PFSK-1 (cell line): ENCODE results near the gene RPL15.

ENCODE experiments used
- POLR2AphosphoS5 ChIP-seq: IDR thresholded peaks from 2 replicates; pipeline ENCODE4 v1.6.1; 2012; ENCODE audit warnings: low read depth, mild to moderate bottlenecking, control low read depth, low read length, moderate library complexity
- REST ChIP-seq, 2 experiments: IDR thresholded peaks; 2 replicates each; pipeline versions ENCODE4 v1.6.1 to v1.8.0; 2011 to 2012; ENCODE audit warnings: low read depth in 2 of 2, low read length in 2 of 2, control low read depth in 1 of 2, inconsistent platforms in 1 of 2, mild to moderate bottlenecking in 1 of 2, moderate library complexity in 1 of 2; ENCODE audit not compliant: insufficient read depth in 1 of 2
- TAF1 ChIP-seq: IDR thresholded peaks from 2 replicates; pipeline ENCODE4 v1.6.1; 2012; ENCODE audit warnings: low read length, control low read depth, borderline replicate concordance; ENCODE audit not compliant: insufficient read depth

DNA sequence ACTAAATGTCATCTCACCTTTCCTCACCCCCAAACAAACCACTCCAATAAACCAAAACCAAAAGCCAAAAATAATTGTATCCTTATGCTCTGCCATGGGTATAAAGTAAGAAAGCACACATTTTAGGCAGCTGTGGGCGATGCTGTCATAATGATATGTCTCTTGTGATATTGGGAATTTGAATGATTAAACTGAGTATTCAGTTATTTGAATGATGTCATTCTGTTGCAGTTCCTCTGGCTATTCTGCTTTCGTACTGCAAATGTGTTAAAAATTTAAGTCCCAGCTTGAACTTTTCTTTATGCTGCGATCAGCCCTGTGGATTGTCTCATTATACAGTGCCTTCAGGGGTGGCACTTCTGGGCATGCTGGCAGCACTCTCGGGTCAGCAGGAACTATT lies 17.3 kb downstream of the RPL15 start:
- no peak for TF ChIP-seq TAF1
- TF ChIP-seq POLR2AphosphoS5: no peak
- TF ChIP-seq REST (IDR thresholded peaks at IDR 0.05; ENCODE audit: insufficient read depth in 1 of 2, low read depth in 2 of 2, low read length in 2 of 2): no peak
